Activated CD8-positive, alpha-beta memory T cell treated with anti-CD3 and anti-CD28 coated beads for 1 hour (primary cell): ENCODE measurements around the gene OR7G3.

Experiments used
- DNase-seq, 2 donors: peaks; one replicate each; pipeline ENCODE4 v3.0.0-alpha.2; 2020; ENCODE audit warnings: low read depth in 1 of 2; ENCODE audit errors: extremely low read depth in 1 of 2

OR7G3 gene

GRCh38 chr19:9109959-9110358 is 16.8 kb downstream of the OR7G3 start:
- no peak for DNase-seq

GRCh38 chr19:9107375-9107774 is 19.4 kb downstream of the OR7G3 start, which contains the start of gene OR7G2:
OR7G2 (minus strand) TSS chr19:9107475; CDS start chr19:9103243, 4,232 bp downstream.
- no peak for DNase-seq

GRCh38 chr19:9086761-9087160 is 40.0 kb downstream of the OR7G3 start, which contains the start of gene OR1M1:
OR1M1 (plus strand) TSS chr19:9087061; CDS start chr19:9093245, 6,184 bp downstream.
- DNase-seq: no peak

- DNase-seq: no peak
These were observed 48.1 kb downstream of the OR7G3 start for GRCh38 chr19:9078651-9079050.

GRCh38 chr19:9076901-9077300 is 49.8 kb downstream of the OR7G3 start:
- DNase-seq: no peak
